Measurements from ENCODE around the gene MBP.

- TF ChIP-seq REST (IDR thresholded peaks at IDR 0.05; ENCODE audit: insufficient read depth in 1 of 2, low read depth in 2 of 2, low read length in 2 of 2) = no peak
- TF ChIP-seq TAF1 (IDR thresholded peaks at IDR 0.05; ENCODE audit: borderline replicate concordance, insufficient read depth, low read length) = no peak
- TF ChIP-seq POLR2AphosphoS5 (IDR thresholded peaks at IDR 0.05; ENCODE audit: low read depth, low read length) = no peak
These were observed 30.0 kb upstream of the MBP start for GRCh38 chr18:77162580-77162979.

All from PFSK-1 (cell line).